ENCODE data around the gene DUSP8.

The DUSP8 gene

GRCh38 chr11:1533342-1533725, 38.7 kb downstream of the DUSP8 start:
- DNase-seq (ENCODE audit: low read depth in 3 of 3): no peak

GRCh38 chr11:1532606-1533341, 39.3 kb downstream of the DUSP8 start:
- no peak for DNase-seq (ENCODE audit: low read depth in 3 of 3)

GRCh38 chr11:1532014-1532586, 40.0 kb downstream of the DUSP8 start:
- DNase-seq (ENCODE audit: low read depth in 3 of 3): no peak

GRCh38 chr11:1531449-1532013, 40.5 kb downstream of the DUSP8 start:
- no peak for DNase-seq (ENCODE audit: low read depth in 3 of 3)

GRCh38 chr11:1530686-1531448, 41.2 kb downstream of the DUSP8 start:
- DNase-seq (ENCODE audit: low read depth in 3 of 3): no peak

- DNase-seq (ENCODE audit: low read depth in 3 of 3): no peak
Measured at GRCh38 chr11:1529774-1530173, 42.3 kb downstream of the DUSP8 start.

- no peak for DNase-seq (ENCODE audit: low read depth in 3 of 3)
Measured at GRCh38 chr11:1529286-1529685, 42.8 kb downstream of the DUSP8 start.

- no peak for DNase-seq (ENCODE audit: low read depth in 3 of 3)
Measured at GRCh38 chr11:1528710-1529109, 43.4 kb downstream of the DUSP8 start.

GRCh38 chr11:1526785-1527184, 45.3 kb downstream of the DUSP8 start:
- no peak for DNase-seq (ENCODE audit: low read depth in 3 of 3)

- DNase-seq (ENCODE audit: low read depth in 3 of 3): no peak
Measured at GRCh38 chr11:1523779-1524178, 48.3 kb downstream of the DUSP8 start.

- DNase-seq (ENCODE audit: low read depth in 3 of 3): no peak
Measured at GRCh38 chr11:1523077-1523476, 49.0 kb downstream of the DUSP8 start.

- no peak for DNase-seq (ENCODE audit: low read depth in 3 of 3)
Measured at GRCh38 chr11:1522081-1522424, 50.0 kb downstream of the DUSP8 start.

GRCh38 chr11:1521382-1522080, 50.5 kb downstream of the DUSP8 start:
- DNase-seq (ENCODE audit: low read depth in 3 of 3): no peak

GRCh38 chr11:1520663-1521267, 51.3 kb downstream of the DUSP8 start:
- no peak for DNase-seq (ENCODE audit: low read depth in 3 of 3)

- no peak for DNase-seq (ENCODE audit: low read depth in 3 of 3)
Measured at GRCh38 chr11:1520209-1520662, 51.8 kb downstream of the DUSP8 start.

- DNase-seq (ENCODE audit: low read depth in 3 of 3): no peak
Measured at GRCh38 chr11:1519028-1520010, 52.8 kb downstream of the DUSP8 start.

- DNase-seq (ENCODE audit: low read depth in 3 of 3): no peak
Measured at GRCh38 chr11:1518301-1518700, 53.8 kb downstream of the DUSP8 start.

- DNase-seq (ENCODE audit: low read depth in 3 of 3): no peak
Measured at GRCh38 chr11:1517117-1518005, 54.7 kb downstream of the DUSP8 start.

Data from stimulated activated CD4-positive, alpha-beta T cell treated with anti-CD3 and anti-CD28 coated beads, TNF-alpha, amount 100 ng/mL, for 24 hours (primary cell).